GM21529 (cell line): ENCODE measurements around the gene ZNF853.
"Not testable (repeated sequence)": the region's sequence is repeated elsewhere in the genome, so short reads cannot be mapped to it uniquely, and the experiment has no call there.

Experiments used
- ATAC-seq: cut with Tn5 transposase; IDR thresholded peaks from one replicate; pipeline ENCODE4 v1.9.1; 2021; ENCODE audit not compliant: unreplicated experiment

The ZNF853 gene

DNA sequence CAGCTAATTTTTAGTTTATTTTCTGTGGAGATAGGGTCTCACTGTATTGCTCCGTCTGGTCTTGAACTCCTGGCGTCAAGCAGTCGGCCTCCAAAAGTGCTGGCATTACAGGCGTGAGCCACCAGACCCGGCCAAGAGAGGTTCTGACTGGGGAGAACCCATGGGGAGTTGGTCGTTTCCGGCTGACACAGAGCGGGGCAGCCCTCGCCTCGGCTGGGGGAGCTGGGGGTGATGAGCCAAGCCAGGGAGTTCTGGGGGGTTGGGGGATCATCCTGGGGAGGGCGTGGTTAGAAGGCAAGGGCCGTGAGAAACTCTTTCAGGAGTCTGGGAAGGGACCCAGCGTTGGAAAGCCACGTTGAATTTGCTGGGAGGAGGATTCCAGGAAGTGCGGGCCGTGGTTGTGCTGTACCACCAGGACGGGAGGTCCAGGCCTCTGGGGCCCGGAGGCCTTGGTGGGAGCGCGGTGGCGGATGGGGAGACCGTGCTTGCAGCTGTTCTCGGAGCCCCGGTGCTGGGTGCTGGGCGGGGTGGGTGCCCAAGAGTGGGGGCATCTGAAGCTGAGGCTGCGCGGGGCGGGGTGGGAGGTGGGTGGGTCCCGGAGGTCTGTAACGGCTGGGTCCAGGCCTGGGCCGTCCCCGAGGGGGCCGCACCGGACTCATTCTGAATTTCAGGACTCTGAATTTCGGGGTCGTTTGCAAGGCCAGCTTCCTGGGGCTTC, 8.4 kb upstream of the ZNF853 start:
- ATAC-seq, result no peak

DNA sequence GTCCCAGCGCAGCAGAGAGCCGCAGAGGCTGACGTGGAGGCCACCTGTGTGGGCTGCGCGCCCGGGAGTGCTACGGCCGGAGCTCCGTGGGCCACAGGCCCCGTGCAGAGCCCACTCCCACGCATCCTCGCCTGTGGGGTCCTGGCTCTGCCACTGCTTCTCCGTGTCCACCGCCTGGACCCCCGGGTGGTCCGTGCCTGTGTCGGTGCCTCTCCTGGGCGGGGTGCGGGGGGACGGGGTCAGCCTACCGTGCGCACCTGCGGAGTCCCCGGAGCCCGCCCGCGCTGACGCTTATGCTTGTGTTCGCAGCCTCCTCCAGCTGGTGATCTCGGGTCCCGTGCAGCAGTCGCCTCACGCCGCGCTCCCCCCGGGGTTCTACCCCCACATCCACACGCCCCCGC, 7.8 kb upstream of the ZNF853 start:
- ATAC-seq, result no peak

DNA sequence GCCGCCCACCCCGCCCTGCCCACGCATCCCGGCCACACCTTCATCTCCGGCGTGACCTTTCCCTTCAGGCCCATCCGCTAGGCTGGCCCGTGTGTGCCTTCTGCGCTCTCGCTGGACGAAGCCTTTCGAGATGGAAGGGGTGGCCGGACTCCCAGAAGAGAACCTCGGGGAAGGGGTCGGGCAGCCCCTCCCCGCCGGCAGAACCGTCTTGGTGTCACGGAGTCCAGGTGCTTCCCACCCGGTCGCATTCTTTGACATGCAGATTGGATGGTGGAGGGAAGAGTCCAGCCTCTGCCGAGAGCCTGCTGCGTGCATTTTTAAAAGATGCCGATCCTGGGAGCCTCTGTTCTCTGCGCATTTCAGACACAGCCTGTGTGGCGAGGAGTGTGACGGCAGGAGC, 7.3 kb upstream of the ZNF853 start:
- no peak for ATAC-seq

GRCh38 chr7:6608794-6609193, 6.6 kb upstream of the ZNF853 start:
- ATAC-seq, result no peak

DNA sequence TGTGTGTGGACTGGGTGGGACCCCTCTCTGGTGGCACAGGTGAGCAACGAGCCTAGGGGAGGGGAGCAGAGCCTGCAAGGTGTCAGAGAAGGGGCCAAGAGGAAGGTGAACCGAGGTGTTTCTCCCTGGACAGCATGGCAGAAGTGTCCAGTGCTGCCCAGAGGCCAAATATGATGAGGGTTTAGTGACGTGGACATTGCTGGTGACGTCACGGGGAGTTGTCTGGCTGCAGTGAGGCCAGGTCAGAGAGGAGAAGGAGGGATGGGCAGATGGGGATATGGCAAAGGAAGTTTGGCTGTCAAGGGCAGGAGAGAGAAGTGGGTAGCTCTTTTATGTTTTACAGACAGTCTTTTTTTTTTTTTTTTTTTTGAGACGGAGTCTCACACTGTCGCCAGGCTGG, 2.6 kb upstream of the ZNF853 start:
- no peak for ATAC-seq

GRCh38 chr7:6613706-6614105, 1.7 kb upstream of the ZNF853 start:
- no peak for ATAC-seq

DNA sequence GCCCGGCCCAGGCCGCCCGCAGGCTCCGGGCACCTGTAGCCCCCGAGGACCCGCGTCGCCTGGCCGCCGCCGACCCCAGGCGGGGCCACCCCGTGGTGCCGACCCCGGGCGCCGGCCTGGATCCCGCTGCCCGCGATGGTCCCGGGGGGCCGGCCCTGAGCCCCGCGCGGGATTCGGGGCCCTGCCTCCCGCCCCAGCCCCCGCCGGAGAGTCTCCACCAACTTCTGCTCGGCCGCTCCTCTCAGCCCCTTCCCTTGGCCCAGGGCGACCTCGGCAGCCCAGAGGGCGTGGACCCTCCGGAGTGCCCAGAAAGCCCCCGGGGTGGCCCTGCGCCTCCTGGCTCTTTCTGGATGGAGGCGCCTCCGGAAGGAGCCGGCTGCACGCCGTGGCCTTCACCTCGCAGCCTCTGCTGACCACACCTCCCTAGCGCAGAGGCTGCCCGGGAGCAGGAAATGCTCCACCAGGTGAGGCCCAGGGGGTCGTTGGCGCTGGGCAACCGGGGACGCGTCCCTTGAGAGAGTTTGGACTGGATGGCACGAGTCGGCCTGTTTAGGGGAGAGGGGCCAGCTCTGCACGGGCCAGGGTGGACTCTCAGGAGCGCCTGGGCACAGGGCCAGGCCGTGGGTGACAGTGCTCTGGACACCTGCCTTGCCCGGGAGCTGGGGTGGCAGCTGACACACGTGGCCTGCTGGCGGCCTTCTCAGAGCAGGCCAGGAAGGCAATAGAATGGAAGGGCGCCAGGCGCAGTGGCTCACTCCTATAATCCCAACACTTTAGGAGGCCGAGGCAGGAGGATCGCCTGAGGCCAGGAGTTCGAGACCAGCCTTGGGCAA, 529 bp downstream of the ZNF853 start:
- no peak for ATAC-seq

- ATAC-seq, result no peak
These were observed 1.6 kb downstream of the ZNF853 start for GRCh38 chr7:6616854-6617643.

GRCh38 chr7:6618621-6619020, 3.2 kb downstream of the ZNF853 start:
- ATAC-seq, result no peak

GRCh38 chr7:6619961-6620360, 4.6 kb downstream of the ZNF853 start:
- no peak for ATAC-seq

- no peak for ATAC-seq
These were observed 6.1 kb downstream of the ZNF853 start for GRCh38 chr7:6621195-6622133.

DNA sequence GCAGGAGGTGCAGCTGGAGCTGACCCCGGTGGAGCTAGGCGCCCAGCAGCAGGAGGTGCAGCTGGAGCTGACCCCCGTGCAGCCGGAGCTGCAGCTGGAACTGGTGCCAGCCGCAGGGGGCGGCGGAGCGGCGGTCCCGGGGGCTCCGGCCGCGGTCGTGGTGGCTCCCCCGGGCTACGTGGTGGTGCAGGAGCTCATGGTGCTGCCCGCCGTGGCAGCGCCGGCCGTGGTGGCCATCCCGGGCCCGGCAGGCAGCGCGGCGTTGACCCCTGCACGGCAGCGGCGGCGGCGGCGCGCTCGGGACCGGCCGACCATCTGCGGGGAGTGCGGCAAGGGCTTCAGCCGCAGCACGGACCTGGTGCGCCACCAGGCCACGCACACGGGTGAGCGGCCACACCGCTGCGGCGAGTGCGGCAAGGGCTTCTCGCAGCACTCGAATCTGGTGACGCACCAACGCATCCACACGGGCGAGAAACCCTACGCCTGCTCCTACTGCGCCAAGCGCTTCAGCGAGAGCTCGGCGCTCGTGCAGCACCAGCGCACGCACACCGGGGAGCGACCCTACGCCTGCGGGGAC, 6.8 kb downstream of the ZNF853 start:
- no peak for ATAC-seq

- ATAC-seq, result no peak
These were observed 8.3 kb downstream of the ZNF853 start for GRCh38 chr7:6623589-6624245.

- no peak for ATAC-seq
These were observed 8.8 kb downstream of the ZNF853 start for GRCh38 chr7:6624246-6624611.

GRCh38 chr7:6628045-6628444, 12.6 kb downstream of the ZNF853 start:
- ATAC-seq, result no peak

- ATAC-seq, result no peak
These were observed 14.8 kb downstream of the ZNF853 start for GRCh38 chr7:6630007-6630849.

DNA sequence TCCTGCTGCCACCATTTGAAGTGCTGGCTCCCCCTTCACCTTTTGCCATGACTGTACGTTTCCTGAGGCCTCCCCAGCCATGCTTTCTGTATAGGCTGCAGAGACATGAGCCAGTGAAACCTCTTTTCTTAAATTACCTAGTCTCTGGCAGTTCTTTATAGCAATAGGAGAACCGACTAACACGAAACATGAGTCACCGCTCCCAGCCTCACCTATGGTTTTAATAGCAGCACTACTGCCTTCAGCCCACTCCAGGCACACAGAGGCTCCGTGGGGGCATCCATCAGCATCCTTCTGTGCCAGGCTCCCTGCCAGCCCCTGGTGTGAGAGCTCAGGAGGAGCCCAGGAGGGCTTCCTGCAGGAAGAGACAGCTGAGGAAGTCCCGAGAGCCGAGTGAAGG, 16.2 kb downstream of the ZNF853 start:
- ATAC-seq, result no peak

GRCh38 chr7:6634021-6634420, 18.6 kb downstream of the ZNF853 start:
- ATAC-seq, result no peak

- not testable (repeated sequence) for ATAC-seq
These were observed 19.6 kb downstream of the ZNF853 start for GRCh38 chr7:6634971-6635370.
